GM23338 (cell line): ENCODE measurements around the gene DESI2. TPM values are rescaled to one million over a fixed set of nuclear protein-coding genes. Genes with fewer than 3 reads are reported as not detected.

ENCODE experiments used
- ATAC-seq: fragments of 200-7000 bp; cut with Tn5 transposase; 3 replicates; pipeline ENCODE4 v1.9.1; 2020
- DNase-seq: peaks from one replicate; pipeline ENCODE4 v3.0.0-alpha.2; 2015; ENCODE audit warnings: low spot score
- H2AFZ ChIP-seq: fragments of 200-600 bp; sonication (generic); 2 replicates; pipeline ENCODE4 v1.8.0; 2016; ENCODE audit warnings: antibody characterized with exemption, mild to moderate bottlenecking, moderate library complexity
- H3F3A ChIP-seq: fragments of 200-600 bp; sonication (generic); replicated peaks from 2 replicates; pipeline ENCODE4 v1.8.0; 2017; ENCODE audit warnings: antibody characterized with exemption, mixed run types, low read depth
- H3K27ac ChIP-seq: fragments of 200-600 bp; sonication (generic); 2 replicates; pipeline ENCODE4 v1.6.1; 2016; ENCODE audit warnings: low read depth
- H3K27me3 ChIP-seq: fragments of 200-600 bp; sonication (generic); 2 replicates; pipeline ENCODE4 v1.8.0; 2016; ENCODE audit warnings: mild to moderate bottlenecking, mixed run types, moderate library complexity; ENCODE audit not compliant: insufficient read depth
- H3K36me3 ChIP-seq: fragments of 200-600 bp; sonication (generic); 2 replicates; pipeline ENCODE4 v1.8.0; 2016; ENCODE audit warnings: mild to moderate bottlenecking; ENCODE audit not compliant: insufficient read depth
- H3K4me1 ChIP-seq: fragments of 200-600 bp; sonication (generic); 2 replicates; pipeline ENCODE4 v1.8.0; 2016; ENCODE audit warnings: mild to moderate bottlenecking, moderate library complexity; ENCODE audit not compliant: insufficient read depth
- H3K4me2 ChIP-seq: fragments of 200-600 bp; sonication (generic); 2 replicates; pipeline ENCODE4 v1.7.1; 2017; ENCODE audit warnings: mixed run types
- H3K4me3 ChIP-seq: fragments of 200-600 bp; sonication (generic); 2 replicates; pipeline ENCODE4 v1.6.1; 2016; ENCODE audit warnings: mixed run types
- H3K79me2 ChIP-seq: fragments of 200-600 bp; sonication (generic); replicated peaks from 2 replicates; pipeline ENCODE4 v1.8.0; 2017; ENCODE audit warnings: mild to moderate bottlenecking; ENCODE audit not compliant: insufficient read depth
- H3K9me2 ChIP-seq: fragments of 200-600 bp; sonication (generic); 2 replicates; pipeline ENCODE4 v1.8.0; 2017; ENCODE audit not compliant: insufficient read depth
- H4K20me1 ChIP-seq: fragments of 200-600 bp; sonication (generic); replicated peaks from 2 replicates; pipeline ENCODE4 v1.8.0; 2017; ENCODE audit warnings: mild to moderate bottlenecking; ENCODE audit not compliant: insufficient read depth
- H3K27ac Mint-ChIP-seq: 2 replicates; pipeline ENCODE4 v1.8.0; 2020; ENCODE audit warnings: inconsistent platforms, mild to moderate bottlenecking, moderate library complexity, mixed read lengths
- H3K27me3 Mint-ChIP-seq: 3 replicates; pipeline ENCODE4 v1.8.0; 2022; ENCODE audit warnings: low read depth, mild to moderate bottlenecking, moderate library complexity, mixed read lengths, inconsistent platforms; ENCODE audit not compliant: insufficient read depth, poor library complexity
- H3K36me3 Mint-ChIP-seq: 3 replicates; pipeline ENCODE4 v1.8.0; 2021; ENCODE audit warnings: low read depth, mild to moderate bottlenecking, inconsistent platforms, moderate library complexity, mixed read lengths
- H3K4me1 Mint-ChIP-seq: 3 replicates; pipeline ENCODE4 v1.8.0; 2020; ENCODE audit warnings: mild to moderate bottlenecking, inconsistent platforms, mixed read lengths
- H3K4me3 Mint-ChIP-seq: 3 replicates; pipeline ENCODE4 v1.8.0; 2021; ENCODE audit warnings: moderate library complexity, mild to moderate bottlenecking, inconsistent platforms, mixed read lengths
- H3K9me3 Mint-ChIP-seq: 3 replicates; pipeline ENCODE4 v1.8.0; 2020; ENCODE audit warnings: moderate library complexity, mild to moderate bottlenecking, inconsistent platforms, mixed read lengths
- CREB1 ChIP-seq: fragments of 250-450 bp; sonication (Bioruptor Pico); IDR thresholded peaks from 2 replicates; pipeline ENCODE4 v1.5.0; 2020; ENCODE audit warnings: low read depth, mild to moderate bottlenecking, moderate library complexity
- EZH2 ChIP-seq: fragments of 200-600 bp; sonication (generic); IDR thresholded peaks from one replicate; pipeline ENCODE4 v1.8.0; 2017; ENCODE audit warnings: antibody characterized with exemption, mild to moderate bottlenecking, low read depth; ENCODE audit not compliant: unreplicated experiment
- EZH2phosphoT487 ChIP-seq: fragments of 200-600 bp; sonication (generic); IDR thresholded peaks from one replicate; pipeline ENCODE4 v1.8.1; 2018; ENCODE audit warnings: antibody characterized with exemption; ENCODE audit not compliant: unreplicated experiment
- JUNB ChIP-seq: IDR thresholded peaks from one replicate; pipeline ENCODE4 v1.6.1; 2016; ENCODE audit warnings: antibody characterized with exemption; ENCODE audit not compliant: unreplicated experiment
- NANOG ChIP-seq: IDR thresholded peaks from 2 replicates; pipeline ENCODE4 v1.6.1; 2016; ENCODE audit warnings: antibody characterized with exemption, borderline replicate concordance
- POLR2AphosphoS5 ChIP-seq: IDR thresholded peaks from 2 replicates; pipeline ENCODE4 v1.6.1; 2016; ENCODE audit warnings: antibody characterized with exemption, low read depth
- STAT1 ChIP-seq: IDR thresholded peaks from one replicate; pipeline ENCODE4 v1.6.1; 2016; ENCODE audit warnings: antibody characterized with exemption; ENCODE audit not compliant: unreplicated experiment
- ZNF114 ChIP-seq: fragments of 250-450 bp; sonication (Bioruptor Pico); IDR thresholded peaks from 2 replicates; pipeline ENCODE4 v1.5.0; 2020; ENCODE audit warnings: mild to moderate bottlenecking, moderate library complexity
- ZNF331 ChIP-seq: fragments of 250-450 bp; sonication (Bioruptor Pico); IDR thresholded peaks from 2 replicates; pipeline ENCODE4 v1.5.0; 2020; ENCODE audit warnings: low read depth, mild to moderate bottlenecking, moderate library complexity
- polyA plus RNA-seq: library from polyadenylated mRNA; unstranded; fragments of >200 nt; fragmentation: Nextera tagmentation; extraction: Ambion mirVana; gene quantifications from 2 replicates; pipeline ENCODE4 v1.2.1, GENCODE V29; 2016
- total RNA-seq: library from RNA; depleted of rRNA; stranded (reverse); fragments of >200 nt; shearing (Covaris generic); gene quantifications from 2 replicates; pipeline ENCODE4 v1.2.3, GENCODE V29; 2014
- TF ChIP-seq, protein P1 (sequence below): IDR thresholded peaks from 2 replicates; pipeline ENCODE4 v1.6.1; 2016; ENCODE audit warnings: antibody characterized with exemption
- TF ChIP-seq, protein P2 (sequence below), 2 experiments: fragments of 200-600 bp in 1 of 2; sonication (generic) in 1 of 2; conservative IDR thresholded peaks; 2 replicates each; pipeline versions ENCODE4 v1.5.1 to v1.6.1; 2016 to 2017; ENCODE audit warnings: antibody characterized with exemption in 2 of 2, low read depth in 2 of 2, mild to moderate bottlenecking in 2 of 2, moderate library complexity in 1 of 2
- TF ChIP-seq, protein P3 (sequence below): IDR thresholded peaks from one replicate; pipeline ENCODE4 v1.6.1; 2018; ENCODE audit warnings: antibody characterized with exemption; ENCODE audit not compliant: unreplicated experiment

The DESI2 gene
- total and polyA plus RNA-seq, 2 experiments from 2014 or later, result 145 TPM

DNA sequence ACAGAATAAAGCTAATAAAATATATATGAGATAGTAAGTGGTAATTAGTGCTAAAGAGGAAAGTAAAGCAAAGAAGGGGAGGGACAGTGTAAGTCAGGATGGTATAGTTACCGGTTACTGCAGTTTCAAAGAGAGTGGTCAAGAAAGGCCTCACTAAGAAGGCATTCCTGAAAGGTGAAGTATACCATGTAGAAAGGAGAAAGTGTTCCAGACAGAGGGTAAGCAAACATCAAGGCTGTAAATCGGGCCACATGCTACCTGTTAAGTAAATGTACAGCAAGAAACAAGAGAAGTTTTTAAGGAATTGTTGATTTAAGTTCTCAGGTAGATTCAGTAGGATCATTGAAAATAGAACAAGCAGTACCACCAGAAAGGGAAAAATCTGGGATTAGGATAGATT is 9.7 kb downstream of the DESI2 start (continued):
- TF ChIP-seq, protein P1, sequence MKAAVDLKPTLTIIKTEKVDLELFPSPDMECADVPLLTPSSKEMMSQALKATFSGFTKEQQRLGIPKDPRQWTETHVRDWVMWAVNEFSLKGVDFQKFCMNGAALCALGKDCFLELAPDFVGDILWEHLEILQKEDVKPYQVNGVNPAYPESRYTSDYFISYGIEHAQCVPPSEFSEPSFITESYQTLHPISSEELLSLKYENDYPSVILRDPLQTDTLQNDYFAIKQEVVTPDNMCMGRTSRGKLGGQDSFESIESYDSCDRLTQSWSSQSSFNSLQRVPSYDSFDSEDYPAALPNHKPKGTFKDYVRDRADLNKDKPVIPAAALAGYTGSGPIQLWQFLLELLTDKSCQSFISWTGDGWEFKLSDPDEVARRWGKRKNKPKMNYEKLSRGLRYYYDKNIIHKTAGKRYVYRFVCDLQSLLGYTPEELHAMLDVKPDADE, result no peak
- no peak for TF ChIP-seq JUNB
- TF ChIP-seq ZNF331 (CRISPR knock-in tag), result no peak
- TF ChIP-seq STAT1, result no peak
- no peak for TF ChIP-seq CREB1 (CRISPR knock-in tag)

DNA sequence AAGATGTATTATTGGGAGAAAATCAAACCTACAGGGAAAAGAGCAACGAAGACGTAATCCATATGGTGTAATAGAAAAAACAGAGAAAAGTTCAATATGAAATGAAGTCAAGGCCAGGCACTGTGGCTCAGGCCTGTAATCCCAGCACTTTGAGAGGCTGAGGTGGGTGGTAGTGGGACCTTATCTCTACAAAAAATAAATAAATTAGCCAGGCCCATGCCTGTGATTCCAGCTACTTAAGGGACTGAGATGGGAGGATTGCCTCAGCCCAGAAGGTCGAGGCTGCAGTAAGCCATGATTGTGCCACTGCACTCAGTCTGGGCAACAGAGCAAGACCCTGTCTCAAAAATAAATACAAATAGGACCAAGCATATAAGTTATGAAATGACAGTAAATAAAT is 11.4 kb downstream of the DESI2 start:
- no peaks in the 10 kb centered on the region for H3K27me3 Mint-ChIP-seq
- H3K79me2 ChIP-seq, result peaks cover 100% of the 10 kb centered on the region
- no peak for ATAC-seq
- no peak overlapping the region for H3K4me3 ChIP-seq
- H3K4me2 ChIP-seq, result no peak overlapping the region
- H3K27ac ChIP-seq, result no peak overlapping the region
- no peak overlapping the region for H2AFZ ChIP-seq
- H3K36me3 Mint-ChIP-seq, result peaks cover 22% of the 10 kb centered on the region
- H3K9me2 ChIP-seq, result no peaks in the 10 kb centered on the region
- H3K9me3 Mint-ChIP-seq, result peaks cover 3% of the 10 kb centered on the region; the same call in 1 of the 3 replicates
- H3F3A ChIP-seq, result no peaks in the 10 kb centered on the region
- no peaks in the 10 kb centered on the region for H3K27me3 ChIP-seq
- no peak overlapping the region for H3K4me3 Mint-ChIP-seq
- peaks cover 5% of the 10 kb centered on the region; the same call in 1 of the 2 replicates for H3K4me1 ChIP-seq
- peaks cover 2% of the 10 kb centered on the region; the same call in 2 of the 3 replicates for H3K4me1 Mint-ChIP-seq
- peaks cover 43% of the 10 kb centered on the region; the same call in 1 of the 2 replicates for H4K20me1 ChIP-seq
- no peak for DNase-seq
- H3K27ac Mint-ChIP-seq, result no peak overlapping the region
- peaks cover 5% of the 10 kb centered on the region for H3K36me3 ChIP-seq
- TF ChIP-seq, protein P2, sequence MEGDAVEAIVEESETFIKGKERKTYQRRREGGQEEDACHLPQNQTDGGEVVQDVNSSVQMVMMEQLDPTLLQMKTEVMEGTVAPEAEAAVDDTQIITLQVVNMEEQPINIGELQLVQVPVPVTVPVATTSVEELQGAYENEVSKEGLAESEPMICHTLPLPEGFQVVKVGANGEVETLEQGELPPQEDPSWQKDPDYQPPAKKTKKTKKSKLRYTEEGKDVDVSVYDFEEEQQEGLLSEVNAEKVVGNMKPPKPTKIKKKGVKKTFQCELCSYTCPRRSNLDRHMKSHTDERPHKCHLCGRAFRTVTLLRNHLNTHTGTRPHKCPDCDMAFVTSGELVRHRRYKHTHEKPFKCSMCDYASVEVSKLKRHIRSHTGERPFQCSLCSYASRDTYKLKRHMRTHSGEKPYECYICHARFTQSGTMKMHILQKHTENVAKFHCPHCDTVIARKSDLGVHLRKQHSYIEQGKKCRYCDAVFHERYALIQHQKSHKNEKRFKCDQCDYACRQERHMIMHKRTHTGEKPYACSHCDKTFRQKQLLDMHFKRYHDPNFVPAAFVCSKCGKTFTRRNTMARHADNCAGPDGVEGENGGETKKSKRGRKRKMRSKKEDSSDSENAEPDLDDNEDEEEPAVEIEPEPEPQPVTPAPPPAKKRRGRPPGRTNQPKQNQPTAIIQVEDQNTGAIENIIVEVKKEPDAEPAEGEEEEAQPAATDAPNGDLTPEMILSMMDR (conservative IDR thresholded peaks at IDR 0.05; ENCODE audit: low read depth in 2 of 2), result no peak
- TF ChIP-seq, protein P3, sequence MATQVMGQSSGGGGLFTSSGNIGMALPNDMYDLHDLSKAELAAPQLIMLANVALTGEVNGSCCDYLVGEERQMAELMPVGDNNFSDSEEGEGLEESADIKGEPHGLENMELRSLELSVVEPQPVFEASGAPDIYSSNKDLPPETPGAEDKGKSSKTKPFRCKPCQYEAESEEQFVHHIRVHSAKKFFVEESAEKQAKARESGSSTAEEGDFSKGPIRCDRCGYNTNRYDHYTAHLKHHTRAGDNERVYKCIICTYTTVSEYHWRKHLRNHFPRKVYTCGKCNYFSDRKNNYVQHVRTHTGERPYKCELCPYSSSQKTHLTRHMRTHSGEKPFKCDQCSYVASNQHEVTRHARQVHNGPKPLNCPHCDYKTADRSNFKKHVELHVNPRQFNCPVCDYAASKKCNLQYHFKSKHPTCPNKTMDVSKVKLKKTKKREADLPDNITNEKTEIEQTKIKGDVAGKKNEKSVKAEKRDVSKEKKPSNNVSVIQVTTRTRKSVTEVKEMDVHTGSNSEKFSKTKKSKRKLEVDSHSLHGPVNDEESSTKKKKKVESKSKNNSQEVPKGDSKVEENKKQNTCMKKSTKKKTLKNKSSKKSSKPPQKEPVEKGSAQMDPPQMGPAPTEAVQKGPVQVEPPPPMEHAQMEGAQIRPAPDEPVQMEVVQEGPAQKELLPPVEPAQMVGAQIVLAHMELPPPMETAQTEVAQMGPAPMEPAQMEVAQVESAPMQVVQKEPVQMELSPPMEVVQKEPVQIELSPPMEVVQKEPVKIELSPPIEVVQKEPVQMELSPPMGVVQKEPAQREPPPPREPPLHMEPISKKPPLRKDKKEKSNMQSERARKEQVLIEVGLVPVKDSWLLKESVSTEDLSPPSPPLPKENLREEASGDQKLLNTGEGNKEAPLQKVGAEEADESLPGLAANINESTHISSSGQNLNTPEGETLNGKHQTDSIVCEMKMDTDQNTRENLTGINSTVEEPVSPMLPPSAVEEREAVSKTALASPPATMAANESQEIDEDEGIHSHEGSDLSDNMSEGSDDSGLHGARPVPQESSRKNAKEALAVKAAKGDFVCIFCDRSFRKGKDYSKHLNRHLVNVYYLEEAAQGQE, result no peak
- no peak for TF ChIP-seq EZH2
- no peak for TF ChIP-seq ZNF114 (CRISPR knock-in tag)
- TF ChIP-seq JUNB, result no peak
- TF ChIP-seq, protein P1, result no peak
- TF ChIP-seq NANOG, result no peak
- no peak for TF ChIP-seq STAT1
- TF ChIP-seq POLR2AphosphoS5, result no peak
- TF ChIP-seq EZH2phosphoT487, result no peak
